GM21825 (cell line): ENCODE results near the gene DIP2C.
"Not testable (repeated sequence)": the region's sequence is repeated elsewhere in the genome, so short reads cannot be mapped to it uniquely, and the experiment has no call there.

ENCODE experiments used
- ATAC-seq: cut with Tn5 transposase; IDR thresholded peaks from one replicate; pipeline ENCODE4 v1.9.1; 2021; ENCODE audit warnings: mild to moderate bottlenecking, moderate library complexity; ENCODE audit not compliant: unreplicated experiment

Gene DIP2C

GRCh38 chr10:615583-616152 is 73.8 kb downstream of the DIP2C start:
- no peak for ATAC-seq

- ATAC-seq = no peak
Measured at GRCh38 chr10:614790-615582, 74.5 kb downstream of the DIP2C start.

- ATAC-seq = no peak
Measured at GRCh38 chr10:614139-614711, 75.2 kb downstream of the DIP2C start.

DNA sequence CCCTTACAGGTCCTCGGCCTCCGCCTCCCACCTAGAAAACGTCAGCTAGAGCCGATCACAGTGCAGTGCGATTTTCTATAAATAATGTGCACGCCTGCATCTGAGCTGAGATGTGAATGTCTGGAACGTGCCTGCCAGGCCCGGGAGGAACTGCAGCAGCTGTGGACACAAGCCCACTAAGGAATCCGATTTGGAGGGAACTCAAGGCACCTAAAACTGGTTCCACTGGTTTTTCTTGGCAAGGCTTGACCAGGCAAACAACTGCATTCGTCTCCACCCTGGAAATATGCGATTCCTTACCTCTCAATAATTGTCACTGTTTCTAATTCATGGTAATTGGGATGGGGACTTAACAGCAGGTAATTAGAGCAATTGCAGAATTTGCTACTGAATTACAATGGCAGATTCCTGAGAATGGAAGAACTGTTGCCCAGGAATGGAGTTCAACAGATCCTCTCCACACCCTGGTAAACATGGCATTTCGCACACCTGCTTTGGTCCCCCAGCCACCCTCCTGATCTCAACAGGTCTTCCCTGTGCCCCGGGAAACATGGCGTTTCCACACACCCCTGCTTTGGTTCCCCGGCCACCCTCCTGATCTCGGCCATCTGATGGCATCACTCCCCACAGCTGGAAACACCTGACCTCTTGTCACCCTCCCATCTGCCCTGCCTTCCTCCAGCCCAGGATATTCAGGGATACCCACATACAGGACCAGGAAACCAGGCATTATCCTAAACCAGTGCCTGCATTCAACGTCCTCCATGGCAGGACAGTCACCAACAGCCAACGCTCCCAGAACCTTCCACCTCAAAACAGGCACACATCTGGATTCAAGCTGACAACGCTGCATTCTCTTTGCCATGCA is 76.0 kb downstream of the DIP2C start:
- no peak for ATAC-seq

- no peak for ATAC-seq
Measured at GRCh38 chr10:612696-613095, 76.8 kb downstream of the DIP2C start.

- not testable (repeated sequence) for ATAC-seq
Measured at GRCh38 chr10:610642-611305, 78.7 kb downstream of the DIP2C start.

GRCh38 chr10:609868-610545 is 79.5 kb downstream of the DIP2C start:
- no peak for ATAC-seq

GRCh38 chr10:609262-609658 is 80.2 kb downstream of the DIP2C start:
- ATAC-seq = no peak

- no peak for ATAC-seq
Measured at GRCh38 chr10:608331-609261, 80.9 kb downstream of the DIP2C start.

DNA sequence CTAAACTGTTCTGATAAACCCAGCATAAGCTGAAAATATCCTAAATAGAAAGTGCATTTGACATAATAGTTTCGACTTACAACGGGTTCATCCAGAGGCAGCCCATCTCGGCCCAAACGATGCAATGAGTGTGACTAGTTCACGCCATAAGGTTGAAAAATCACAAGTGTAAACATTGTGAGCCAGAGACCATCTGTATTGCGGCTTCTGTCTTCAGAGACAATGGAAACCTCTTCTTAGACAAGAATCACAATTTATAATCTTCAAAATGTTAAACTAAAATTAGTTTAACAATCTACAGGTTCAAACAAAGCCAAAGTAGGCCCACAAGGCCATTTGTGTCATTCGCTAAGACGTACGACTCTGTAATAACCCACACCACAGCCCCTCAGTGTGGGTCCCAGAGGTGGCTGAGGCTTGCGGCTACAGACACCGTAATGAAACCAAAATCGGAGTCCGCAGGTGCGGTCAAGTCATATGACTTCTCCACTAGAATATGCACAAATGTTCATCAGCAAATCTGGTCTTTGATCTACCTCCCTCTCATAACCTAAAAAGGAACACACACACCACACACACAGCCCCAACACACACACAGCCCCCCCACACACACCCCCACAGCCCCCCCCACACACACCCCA is 81.8 kb downstream of the DIP2C start:
- no peak for ATAC-seq

DNA sequence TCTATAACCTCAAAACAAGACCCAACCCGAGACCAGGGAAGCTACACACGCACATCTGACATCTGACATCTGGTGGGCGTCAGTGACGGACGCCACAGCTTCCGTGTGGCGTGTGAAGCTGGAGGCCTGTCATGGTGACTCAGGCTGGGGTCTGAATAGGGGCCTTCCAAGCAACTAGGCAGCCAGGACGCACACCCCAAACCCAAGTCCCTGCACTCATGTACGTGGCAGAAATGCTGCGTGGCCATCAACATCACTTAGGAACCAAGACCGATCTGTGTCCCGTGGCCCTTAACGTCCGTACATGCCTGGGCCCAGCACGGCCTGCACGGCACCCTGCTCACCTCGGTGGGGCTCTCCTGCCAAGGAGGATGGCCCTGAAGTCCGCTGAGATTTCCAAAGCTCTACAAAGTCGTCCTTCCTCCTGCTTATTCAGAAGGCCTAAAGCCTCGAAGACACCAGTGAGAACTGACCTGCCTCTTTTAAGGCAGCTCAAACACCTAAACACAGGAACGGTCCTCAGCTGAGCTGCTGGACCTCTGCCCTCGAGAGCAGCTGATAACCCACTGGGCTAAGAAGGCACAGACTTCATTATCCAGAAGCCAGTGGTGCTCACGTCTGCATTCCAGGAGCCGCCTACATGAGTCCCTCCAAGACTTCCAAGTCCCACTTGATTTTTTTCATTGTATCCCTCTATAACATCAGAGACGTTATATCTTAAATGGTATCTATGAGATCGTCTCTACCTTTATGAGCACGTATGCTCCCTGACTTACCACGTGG is 82.5 kb downstream of the DIP2C start:
- no peak for ATAC-seq

- no peak for ATAC-seq
Measured at GRCh38 chr10:605632-606325, 83.7 kb downstream of the DIP2C start.

DNA sequence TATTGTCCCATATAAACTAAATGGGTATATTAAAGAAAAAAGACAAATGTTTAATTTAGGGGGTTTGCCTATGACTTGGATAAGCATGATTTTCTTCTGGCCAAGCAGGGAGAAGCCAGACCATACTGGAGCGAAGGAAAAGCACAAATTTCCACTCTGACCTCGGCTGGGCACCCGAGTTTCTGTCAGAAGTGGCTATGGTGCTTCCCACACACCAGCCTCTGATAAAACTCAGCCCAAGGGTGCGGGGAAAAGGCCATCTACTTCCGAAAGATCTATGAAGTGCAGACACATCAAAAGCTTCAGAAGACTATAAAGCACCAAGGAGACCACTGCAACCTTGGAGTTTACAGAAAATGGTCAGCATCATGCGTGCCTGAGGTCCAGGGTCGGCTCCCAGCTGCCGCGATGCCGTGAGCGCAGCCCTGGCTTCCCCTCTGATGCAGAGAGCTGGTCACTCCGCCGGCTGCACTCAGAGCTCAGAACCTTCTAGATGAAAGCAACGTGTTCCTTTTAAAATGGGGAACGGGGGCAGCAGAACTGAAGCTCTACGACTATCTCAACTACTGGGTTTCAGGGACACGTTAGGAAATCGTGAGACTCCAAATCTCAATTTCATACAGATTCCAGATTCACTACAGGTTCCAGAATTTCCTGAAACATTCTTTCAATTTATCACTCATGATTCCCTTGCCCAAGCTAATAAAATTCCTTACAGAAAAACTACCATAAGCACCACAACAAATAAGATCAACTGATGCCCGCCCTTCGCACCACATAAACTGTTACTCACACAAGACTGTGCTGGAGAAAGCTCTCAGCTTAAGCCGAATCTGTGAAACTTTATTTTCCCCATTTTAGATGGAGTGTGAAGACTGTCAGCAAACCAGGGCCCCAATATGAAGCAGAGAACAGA is 84.5 kb downstream of the DIP2C start:
- no peak for ATAC-seq

DNA sequence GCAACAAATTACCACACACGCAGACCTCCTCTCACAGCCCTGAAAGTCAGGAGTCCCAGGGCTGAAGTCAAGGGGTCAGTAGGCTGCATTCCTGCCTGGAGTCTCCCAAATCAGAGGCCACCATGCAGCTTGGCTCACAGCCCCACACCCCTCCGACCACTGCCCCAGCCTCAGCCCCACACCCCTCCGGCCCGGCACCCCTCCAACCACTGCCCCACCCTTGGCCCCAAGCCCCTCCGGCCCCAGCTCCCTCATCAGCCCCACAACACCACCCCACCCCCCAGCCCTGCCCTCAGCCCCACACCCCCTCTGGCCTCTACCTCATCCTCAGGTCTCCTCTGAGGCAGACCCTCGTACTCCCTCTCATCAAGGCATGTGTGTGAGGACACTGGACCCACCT is 85.7 kb downstream of the DIP2C start:
- ATAC-seq = no peak

- no peak for ATAC-seq
Measured at GRCh38 chr10:602391-603005, 87.0 kb downstream of the DIP2C start.

GRCh38 chr10:601660-601963 is 87.9 kb downstream of the DIP2C start:
- ATAC-seq = no peak
